IMR-90 (cell line): ENCODE measurements around the gene MTURN. TPM values are rescaled to one million over a fixed set of nuclear protein-coding genes. Genes with fewer than 3 reads are reported as not detected.

Source experiments
- ATAC-seq: fragments of 200-7000 bp; cut with Tn5 transposase; 2 replicates; pipeline ENCODE4 v1.9.1; 2020; ENCODE audit warnings: low read depth, mild to moderate bottlenecking, moderate library complexity
- BruUV-seq: library from RNA; stranded (reverse); fragments of 400-500 nt; replicated peaks from 2 replicates; lab custom pipeline; 2021; lab: Mats Ljungman, UMichigan
- CTCF ChIA-PET: fragments of 300-600 bp; formaldehyde crosslinking; extraction: SDS; loops from one replicate; lab custom pipeline; 2021; ENCODE audit warnings: antibody characterized with exemption; lab: Yijun Ruan, JAX
- POLR2A ChIA-PET: fragments of 300-600 bp; sonication (Branson Sonifier 250); formaldehyde crosslinking; loops from one replicate; lab custom pipeline; 2022; ENCODE audit warnings: antibody characterized with exemption; ENCODE audit not compliant: unreplicated experiment; lab: Charles Lee
- DNase-seq: peaks from one replicate; pipeline ENCODE4 v3.0.0; 2013
- H2AFZ ChIP-seq: replicated peaks from 2 replicates; pipeline ENCODE3; 2013; ENCODE audit warnings: low read length, mild to moderate bottlenecking; ENCODE audit not compliant: poor library complexity
- H2AK5ac ChIP-seq: 2 replicates; pipeline ENCODE4 v1.6.1; 2013; ENCODE audit warnings: low read depth, low read length, inconsistent platforms
- H2AK9ac ChIP-seq: replicated peaks from 2 replicates; pipeline ENCODE3; 2013; ENCODE audit warnings: mild to moderate bottlenecking, low read depth, low read length, moderate library complexity; ENCODE audit not compliant: poor library complexity
- H2BK120ac ChIP-seq: 2 replicates; pipeline ENCODE4 v1.6.1; 2013; ENCODE audit warnings: low read depth, low read length, inconsistent platforms
- H2BK15ac ChIP-seq: 3 replicates; pipeline ENCODE4 v1.6.1; 2013; ENCODE audit warnings: low read depth, low read length, inconsistent platforms
- H2BK20ac ChIP-seq: 2 replicates; pipeline ENCODE4 v1.6.1; 2013; ENCODE audit warnings: low read depth, mild to moderate bottlenecking, inconsistent platforms, low read length, moderate library complexity
- H2BK5ac ChIP-seq: 2 replicates; pipeline ENCODE4 v1.6.1; 2013; ENCODE audit warnings: mild to moderate bottlenecking, low read depth, low read length, inconsistent platforms; ENCODE audit not compliant: poor library complexity, severe bottlenecking
- H3K14ac ChIP-seq: replicated peaks from 2 replicates; pipeline ENCODE4 v1.6.1; 2013; ENCODE audit warnings: low read depth, low read length, inconsistent platforms
- H3K18ac ChIP-seq: 2 replicates; pipeline ENCODE4 v1.6.1; 2013; ENCODE audit warnings: low read depth, low read length, control low read depth
- H3K23ac ChIP-seq: 2 replicates; pipeline ENCODE4 v1.6.1; 2013; ENCODE audit warnings: low read depth, low read length, inconsistent platforms
- H3K27ac ChIP-seq: 2 replicates; pipeline ENCODE4 v1.5.1; 2013; ENCODE audit warnings: mild to moderate bottlenecking, control low read depth, low read length; ENCODE audit not compliant: insufficient read depth
- H3K27me3 ChIP-seq: 2 replicates; pipeline ENCODE4 v1.6.1; 2013; ENCODE audit warnings: low read length; ENCODE audit not compliant: control insufficient read depth, insufficient read depth
- H3K36me3 ChIP-seq: 2 replicates; pipeline ENCODE4 v1.6.1; 2013; ENCODE audit warnings: low read length, mixed read lengths; ENCODE audit not compliant: control insufficient read depth, insufficient read depth
- H3K4ac ChIP-seq: 2 replicates; pipeline ENCODE4 v1.6.1; 2013; ENCODE audit warnings: low read depth, low read length, inconsistent platforms
- H3K4me1 ChIP-seq: 2 replicates; pipeline ENCODE4 v1.6.1; 2013; ENCODE audit warnings: low read length, mixed read lengths; ENCODE audit not compliant: control insufficient read depth, insufficient read depth
- H3K4me2 ChIP-seq: 2 replicates; pipeline ENCODE4 v1.6.1; 2013; ENCODE audit warnings: low read depth, mild to moderate bottlenecking, control low read depth, low read length, moderate library complexity
- H3K4me3 ChIP-seq: 2 replicates; pipeline ENCODE4 v1.5.1; 2013; ENCODE audit warnings: low read depth, mild to moderate bottlenecking, control low read depth, low read length, moderate library complexity; ENCODE audit not compliant: insufficient read depth
- H3K56ac ChIP-seq: 2 replicates; pipeline ENCODE4 v1.6.1; 2013; ENCODE audit warnings: low read length, inconsistent platforms; ENCODE audit not compliant: insufficient read depth; ENCODE audit errors: extremely low read depth
- H3K79me1 ChIP-seq, 2 experiments: 2 replicates each; pipeline ENCODE4 v1.6.1; 2013; ENCODE audit warnings: low read length in 2 of 2, inconsistent platforms in 1 of 2, low read depth in 1 of 2
- H3K9ac ChIP-seq: 2 replicates; pipeline ENCODE4 v1.6.1; 2013; ENCODE audit warnings: low read depth, low read length, control low read depth
- H3K9me1 ChIP-seq: 2 replicates; pipeline ENCODE4 v1.6.1; 2013; ENCODE audit warnings: low read length, inconsistent platforms; ENCODE audit not compliant: insufficient read depth
- H3K9me3 ChIP-seq: 2 replicates; pipeline ENCODE4 v1.6.1; 2013; ENCODE audit warnings: low read length; ENCODE audit not compliant: control insufficient read depth, insufficient read depth
- H4K20me1 ChIP-seq: 2 replicates; pipeline ENCODE4 v1.6.1; 2013; ENCODE audit warnings: low read length, inconsistent platforms; ENCODE audit not compliant: insufficient read depth
- H4K5ac ChIP-seq: 2 replicates; pipeline ENCODE4 v1.6.1; 2013; ENCODE audit warnings: mild to moderate bottlenecking, low read depth, low read length, control low read depth
- H4K8ac ChIP-seq, 2 experiments: 2 replicates each; pipeline ENCODE4 v1.6.1; 2013; ENCODE audit warnings: low read depth in 2 of 2, low read length in 2 of 2, control low read depth in 1 of 2, inconsistent platforms in 1 of 2
- H4K91ac ChIP-seq: 2 replicates; pipeline ENCODE4 v1.6.1; 2013; ENCODE audit warnings: low read depth, low read length, inconsistent platforms; ENCODE audit not compliant: insufficient read depth
- BHLHE40 ChIP-seq: fragments of 150-350 bp; IDR thresholded peaks from 2 replicates; pipeline ENCODE4 v1.6.1; 2016; ENCODE audit warnings: mild to moderate bottlenecking, low read depth, low read length
- MAZ ChIP-seq: IDR thresholded peaks from 2 replicates; pipeline ENCODE4 v1.6.1; 2012; ENCODE audit warnings: low read depth, mild to moderate bottlenecking, low read length, improper control_type of control experiment, moderate library complexity, borderline replicate concordance
- RFX5 ChIP-seq: IDR thresholded peaks from 2 replicates; pipeline ENCODE4 v1.8.0; 2012; ENCODE audit warnings: low read depth, mild to moderate bottlenecking, low read length, moderate library complexity
- WGBS, 2 experiments: methylation state at CpG; one replicate each; pipeline versions ENCODE4 v1.1.5 to v1.1.7; 2013; ENCODE audit warnings: missing lambda C conversion rate in 2 of 2; ENCODE audit not compliant: insufficient read length in 1 of 2; ENCODE audit errors: extremely low coverage in 2 of 2; 5-methylcytosine and 5-hydroxymethylcytosine counted together
- dilution Hi-C: fragments of 300-500 bp; cut with HindIII; formaldehyde crosslinking; loops from one replicate; pipeline ENCODE4 v1.14.3; 2018; ENCODE audit warnings: low sequenced_read_pairs; ENCODE audit not compliant: unreplicated experiment
- in situ Hi-C: fragments of 300-500 bp; cut with MboI; formaldehyde crosslinking; loops from 3 replicates; pipeline ENCODE4 v1.14.3; 2019; ENCODE audit warnings: low sequenced_read_pairs, inconsistent platforms, mixed read lengths
- intact Hi-C: fragments of 100-400 bp; cut with micrococcal nuclease; formaldehyde crosslinking; loops from 2 replicates; pipeline ENCODE4 v1.10.0; 2022
- polyA plus RNA-seq, 3 experiments: library from polyadenylated mRNA; depleted of rRNA; stranded (reverse); fragments of >200 nt; gene quantifications; 2 replicates each; pipeline ENCODE4 v1.2.3, GENCODE V29; 2012; ENCODE audit warnings: low replicate concordance in 1 of 3
- total RNA-seq: library from RNA; depleted of rRNA; stranded (reverse); fragments of >200 nt; gene quantifications from 2 replicates; pipeline ENCODE4 v1.2.3, GENCODE V29; 2012

Gene MTURN
- total and polyA plus RNA-seq, 2 of the 4 experiments (the other 2 are of a cell fraction), result 2.8 to 5.6 TPM

GRCh38 chr7:30136117-30136731 is 1.4 kb downstream of the MTURN start:
- Histone ChIP-seq H2AK5ac (peak overlapping the region; percentile 25; the same call in 1 of the 2 replicates), H3K56ac (peak overlapping the region; percentile 36; the same call in 1 of the 2 replicates), H3K4me2 (peak overlapping the region; percentile 80), H3K4me1 (peaks cover 3% of the 10 kb centered on the region), H2BK120ac (no peak overlapping the region), H3K36me3 (no peaks in the 10 kb centered on the region), H3K27ac (no peak overlapping the region; the same call in 1 of the 2 replicates), H3K79me1 (peaks cover 9 to 15% of the 10 kb centered on the region in 2 experiments; a peak in 3 of 4 replicates), H3K9ac (peak overlapping the region; percentile 25), H4K91ac (peak overlapping the region; percentile 47; the same call in 1 of the 2 replicates), H3K18ac (no peak overlapping the region), H2BK15ac (0 out of 3 replicates have a peak overlapping the region, but pooled peaks have one; percentile 4), H3K4ac (peak overlapping the region; percentile 31; the same call in 1 of the 2 replicates), H2AFZ (peak overlapping the region; percentile 94), H4K8ac (peak overlapping the region; percentile 62 to 86; a peak in 3 of 4 replicates), H3K4me3 (peak overlapping the region; percentile 98), H4K5ac (no peak overlapping the region), H3K9me3 (no peaks in the 10 kb centered on the region), H2AK9ac (peak overlapping the region; percentile 92), H3K23ac (peak overlapping the region; percentile 29; the same call in 1 of the 2 replicates), H3K27me3 (no peaks in the 10 kb centered on the region), H2BK5ac (no peak overlapping the region), H3K14ac (peak overlapping the region; percentile 39), H4K20me1 (no peaks in the 10 kb centered on the region), H3K9me1 (no peaks in the 10 kb centered on the region), H2BK20ac (no peak overlapping the region)
- in situ Hi-C loops, result no loop called here
- intact Hi-C loops, result no loop called here
- ATAC-seq (no peak), DNase-seq (no peak)
- POLR2A ChIA-PET, result interaction anchor here (0.6 kb wide), 1 partner anchor 72 kb away, joined by 3 read pairs; no protein-coding TSS in a partner anchor
- CTCF ChIA-PET, result no interaction called here
- TF ChIP-seq RFX5, result no peak
- 0 out of 2 replicates have a peak, but pooled peaks have one; percentile 4 for TF ChIP-seq MAZ
- no peak for TF ChIP-seq BHLHE40
- BruUV-seq, result no TSS peak
- 11% methylated on average over 5 of the region's 36 CpGs; no CpG with 5 or more reads in 1 of the 2 experiments for WGBS, 2 experiments
- dilution Hi-C loops, result no loop called here
